Endodermal cell (in vitro differentiated cells): Measurements from ENCODE around the gene EYA2. TPM values are rescaled to one million over a fixed set of nuclear protein-coding genes. Genes with fewer than 3 reads are reported as not detected.
"Not testable (repeated sequence)": the region's sequence is repeated elsewhere in the genome, so short reads cannot be mapped to it uniquely, and the experiment has no call there.

ENCODE experiments used
- DNase-seq: peaks from one replicate; pipeline ENCODE4 v3.0.0-alpha.2; 2017
- H3K27ac ChIP-seq: 2 replicates; pipeline ENCODE4 v1.5.1; 2013; ENCODE audit warnings: mild to moderate bottlenecking, low read depth, low read length, moderate library complexity
- H3K27me3 ChIP-seq: 2 replicates; pipeline ENCODE4 v1.6.1; 2013; ENCODE audit warnings: mild to moderate bottlenecking, low read length, moderate library complexity; ENCODE audit not compliant: insufficient read depth, control insufficient read depth, poor library complexity, severe bottlenecking
- H3K36me3 ChIP-seq: 2 replicates; pipeline ENCODE4 v1.7.0; 2013; ENCODE audit warnings: mild to moderate bottlenecking, low read length, moderate library complexity; ENCODE audit not compliant: control insufficient read depth, insufficient read depth
- H3K4me1 ChIP-seq: one replicate; pipeline ENCODE4 v1.7.0; 2013; ENCODE audit warnings: low read length; ENCODE audit not compliant: control insufficient read depth, insufficient read depth
- H3K4me3 ChIP-seq: 2 replicates; pipeline ENCODE4 v1.5.1; 2013; ENCODE audit warnings: mild to moderate bottlenecking, low read length, moderate library complexity
- H3K9ac ChIP-seq: 2 replicates; pipeline ENCODE4 v1.6.1; 2013; ENCODE audit warnings: mild to moderate bottlenecking, low read length, moderate library complexity; ENCODE audit not compliant: poor library complexity, severe bottlenecking; ENCODE audit errors: extremely low read depth
- H3K9me3 ChIP-seq: 2 replicates; pipeline ENCODE4 v1.6.1; 2013; ENCODE audit warnings: mild to moderate bottlenecking, low read length, moderate library complexity; ENCODE audit not compliant: control insufficient read depth
- H3K27ac Mint-ChIP-seq: 2 replicates; pipeline ENCODE4 v1.8.0; 2020; ENCODE audit warnings: mixed read lengths
- H3K27me3 Mint-ChIP-seq: 2 replicates; pipeline ENCODE4 v1.8.0; 2021; ENCODE audit warnings: mild to moderate bottlenecking, mixed read lengths; ENCODE audit not compliant: insufficient read depth
- H3K36me3 Mint-ChIP-seq: 2 replicates; pipeline ENCODE4 v1.8.0; 2020; ENCODE audit warnings: low read depth, mixed read lengths
- H3K4me1 Mint-ChIP-seq: 2 replicates; pipeline ENCODE4 v1.8.0; 2020; ENCODE audit warnings: mixed read lengths
- H3K4me3 Mint-ChIP-seq: 2 replicates; pipeline ENCODE4 v1.8.0; 2020; ENCODE audit warnings: mild to moderate bottlenecking, moderate library complexity, mixed read lengths
- H3K9me3 Mint-ChIP-seq: 2 replicates; pipeline ENCODE4 v1.8.0; 2020; ENCODE audit warnings: mild to moderate bottlenecking, mixed read lengths
- CTCF ChIP-seq: fragments of 200-600 bp; sonication (generic); conservative IDR thresholded peaks from 2 replicates; pipeline ENCODE4 v1.5.0; 2021; ENCODE audit warnings: antibody characterized with exemption, mild to moderate bottlenecking
- WGBS, 2 experiments: methylation state at CpG; one replicate each; pipeline versions ENCODE4 v1.1.5 to v1.1.7; 2013; ENCODE audit warnings: missing lambda C conversion rate in 2 of 2, mixed read lengths in 1 of 2; ENCODE audit not compliant: insufficient coverage in 1 of 2, insufficient read length in 1 of 2; 5-methylcytosine and 5-hydroxymethylcytosine counted together
- total RNA-seq, 2 donors: library from RNA; stranded (reverse); fragmentation: NEBNext Ultra II Directional in 1 of 2; extraction: Animal tissue kit (Norgen Biotek cat#: 25700) in 1 of 2; gene quantifications; 2 replicates in 1 of 2; 3 replicates in 1 of 2; pipeline ENCODE4 v1.2.1, GENCODE V29; 2021

The EYA2 gene
- total RNA-seq, 2 donors from 2014 or later: 9.1 to 18.0 TPM

- Histone ChIP-seq H3K9me3 (no peaks in the 10 kb centered on the region), H3K4me1 (no peaks in the 10 kb centered on the region), H3K4me3 (no peak overlapping the region), H3K36me3 (peaks cover 23% of the 10 kb centered on the region), H3K27ac (no peak overlapping the region), H3K9ac (no peak overlapping the region), H3K27me3 (no peaks in the 10 kb centered on the region)
- peaks cover 17% of the 10 kb centered on the region for H3K4me1 Mint-ChIP-seq
- H3K9me3 Mint-ChIP-seq: no peaks in the 10 kb centered on the region
- DNase-seq: peak; percentile 84
- no peaks in the 10 kb centered on the region for H3K27me3 Mint-ChIP-seq
- peaks cover 25% of the 10 kb centered on the region for H3K36me3 Mint-ChIP-seq
- WGBS, 2 experiments: 86 to 87% methylated on average over 9 of the region's 9 CpGs
- peak overlapping the region; percentile 38 for H3K27ac Mint-ChIP-seq
- H3K4me3 Mint-ChIP-seq: no peak overlapping the region
- TF ChIP-seq CTCF: peak; percentile 72
Measured at GRCh38 chr20:47205577-47206123, 311.0 kb downstream of the EYA2 start.

- H3K27me3 ChIP-seq, H3K9me3 Mint-ChIP-seq, DNase-seq, H3K9me3 ChIP-seq, H3K27ac ChIP-seq, H3K27ac Mint-ChIP-seq, H3K4me3 Mint-ChIP-seq, H3K9ac ChIP-seq, H3K4me1 ChIP-seq, H3K4me3 ChIP-seq, H3K27me3 Mint-ChIP-seq: not testable (repeated sequence)
- H3K4me1 Mint-ChIP-seq: peaks cover 14% of the 10 kb centered on the region
- peaks cover 32% of the 10 kb centered on the region for H3K36me3 ChIP-seq
- WGBS, 2 experiments: 88 to 90% methylated on average over 8 to 10 of the region's 10 CpGs
- H3K36me3 Mint-ChIP-seq: peaks cover 25% of the 10 kb centered on the region
Measured at GRCh38 chr20:47206552-47206951, 311.9 kb downstream of the EYA2 start.

GRCh38 chr20:47206962-47207641 lies 312.5 kb downstream of the EYA2 start:
- no peaks in the 10 kb centered on the region for H3K27me3 Mint-ChIP-seq
- H3K36me3 Mint-ChIP-seq: peaks cover 25% of the 10 kb centered on the region
- Histone ChIP-seq H3K27me3 (no peaks in the 10 kb centered on the region), H3K9me3 (no peaks in the 10 kb centered on the region), H3K9ac (no peak overlapping the region), H3K36me3 (peaks cover 38% of the 10 kb centered on the region), H3K4me3 (no peak overlapping the region), H3K4me1 (no peaks in the 10 kb centered on the region), H3K27ac (peak overlapping the region; percentile 53)
- H3K4me1 Mint-ChIP-seq: peaks cover 14% of the 10 kb centered on the region
- H3K27ac Mint-ChIP-seq: peak overlapping the region; percentile 20
- no peak for TF ChIP-seq CTCF
- WGBS, 2 experiments: 78 to 82% methylated on average over 7 to 9 of the region's 9 CpGs
- H3K4me3 Mint-ChIP-seq: no peak overlapping the region
- DNase-seq: peak; percentile 65
- no peaks in the 10 kb centered on the region for H3K9me3 Mint-ChIP-seq
